Measurements from ENCODE around the gene UBA52. TPM values are rescaled to one million over a fixed set of nuclear protein-coding genes. Genes with fewer than 3 reads are reported as not detected.

The UBA52 gene
- total and polyA plus RNA-seq, 2 of the 13 experiments (the other 11 are each of a cell fraction or from before 2014, with no cell fraction given), result 959 to 1,782 TPM

- TF ChIP-seq ZNF512B (CRISPR knock-in tag; IDR thresholded peaks at IDR 0.05; ENCODE audit: borderline replicate concordance) (0 out of 2 replicates have a peak, but pooled peaks have one; percentile 26), ZNF34 (CRISPR knock-in tag; IDR thresholded peaks at IDR 0.05; ENCODE audit: borderline replicate concordance) (peak; percentile 93; the same call in 1 of the 2 replicates), ZNF749 (CRISPR knock-in tag; IDR thresholded peaks at IDR 0.05; ENCODE audit: borderline replicate concordance) (no peak), ZHX2 (IDR thresholded peaks at IDR 0.05; ENCODE audit: low read depth) (peak; percentile 67; the same call in 1 of the 2 replicates), ZHX2 (CRISPR knock-in tag; IDR thresholded peaks at IDR 0.05; ENCODE audit: borderline replicate concordance) (no peak; the same call in 1 of the 2 replicates), ZNF646 (CRISPR knock-in tag; IDR thresholded peaks at IDR 0.05) (no peak), ZNF772 (CRISPR knock-in tag; IDR thresholded peaks at IDR 0.05) (peak; percentile 82; the same call in 1 of the 2 replicates), GLMP (CRISPR knock-in tag; IDR thresholded peaks at IDR 0.05; ENCODE audit: borderline replicate concordance) (no peak), ZNF160 (CRISPR knock-in tag; IDR thresholded peaks at IDR 0.05) (peak; percentile 64; the same call in 1 of the 2 replicates), ZFAT (CRISPR knock-in tag; conservative IDR thresholded peaks at IDR 0.05) (peak; percentile 34; the same call in 1 of the 2 replicates)
Observed at GRCh38 chr19:18588611-18589379, 17.1 kb downstream of the UBA52 start, which contains the start of gene REX1BD (continued).
